ENCODE results near the gene SLC22A23.

GRCh38 chr6:3340894-3341293 lies 116.0 kb downstream of the SLC22A23 start:
- TF ChIP-seq FOXA1 (IDR thresholded peaks at IDR 0.05) (no peak), NFRKB (IDR thresholded peaks at IDR 0.05) (no peak), ARNT (IDR thresholded peaks at IDR 0.05) (no peak), HDGF (IDR thresholded peaks at IDR 0.05; ENCODE audit: borderline replicate concordance) (no peak), PKNOX1 (IDR thresholded peaks at IDR 0.05) (no peak), TARDBP (IDR thresholded peaks at IDR 0.05) (no peak), SUZ12 (IDR thresholded peaks at IDR 0.05) (no peak), ELF4 (IDR thresholded peaks at IDR 0.05) (no peak), BHLHE40 (IDR thresholded peaks at IDR 0.05; ENCODE audit: borderline replicate concordance) (no peak), CTBP1 (IDR thresholded peaks at IDR 0.05; ENCODE audit: borderline replicate concordance) (no peak), L3MBTL2 (conservative IDR thresholded peaks at IDR 0.05) (no peak), LEF1 (IDR thresholded peaks at IDR 0.05; ENCODE audit: borderline replicate concordance) (no peak), FOXM1 (IDR thresholded peaks at IDR 0.05; ENCODE audit: borderline replicate concordance) (no peak)

Data from HEK293T (cell line).